Body of pancreas (tissue), 4 donors: ENCODE data around the gene MESD.

ENCODE experiments used
- CTCF ChIP-seq, 7 experiments: fragments of 450-650 bp in 4 of 7; fragments of 200-600 bp in 3 of 7; sonication (generic) in 3 of 7; IDR thresholded peaks; one replicate each; pipeline ENCODE4 v1.5.1; 2016 to 2019; ENCODE audit warnings: antibody characterized with exemption in 7 of 7
- POLR2A ChIP-seq, 3 donors: fragments of 450-650 bp; IDR thresholded peaks; one replicate each; pipeline ENCODE4 v1.6.1; 2016; ENCODE audit warnings: antibody characterized with exemption in 3 of 3, mild to moderate bottlenecking in 2 of 3

- TF ChIP-seq POLR2A (IDR thresholded peaks at IDR 0.05) (no peak), CTCF (IDR thresholded peaks at IDR 0.05) (no peak)
These were observed 63.5 kb downstream of the MESD start for GRCh38 chr15:80926126-80926525.
